Astrocyte (in vitro differentiated cells and primary cell): Measurements from ENCODE around the gene SLC6A11. TPM values are rescaled to one million over a fixed set of nuclear protein-coding genes. Genes with fewer than 3 reads are reported as not detected.

ENCODE experiments used
- DNase-seq: peaks from one replicate; pipeline ENCODE4 v3.0.0-alpha.2; 2010; ENCODE audit warnings: low read depth
- FAIRE-seq: peaks from 2 replicates; lab custom pipeline; 2011; peaks lifted over from hg19 to GRCh38; lab: Jason Lieb, UNC
- H2AFZ ChIP-seq: 2 replicates; pipeline ENCODE4 v1.6.0; 2012; ENCODE audit warnings: low read depth, low read length, inconsistent platforms
- H3K27ac ChIP-seq: 2 replicates; pipeline ENCODE4 v1.5.1; 2011; ENCODE audit warnings: low read depth, low read length, inconsistent platforms
- H3K27me3 ChIP-seq: 2 replicates; pipeline ENCODE4 v1.6.0; 2011; ENCODE audit warnings: low read length, inconsistent platforms; ENCODE audit not compliant: insufficient read depth
- H3K36me3 ChIP-seq: 2 replicates; pipeline ENCODE4 v1.5.1; 2011; ENCODE audit warnings: low read length, inconsistent platforms; ENCODE audit not compliant: insufficient read depth
- H3K4me1 ChIP-seq: 2 replicates; pipeline ENCODE4 v1.5.1; 2011; ENCODE audit warnings: low read length, inconsistent platforms; ENCODE audit not compliant: insufficient read depth
- H3K4me2 ChIP-seq: 2 replicates; pipeline ENCODE4 v1.6.0; 2012; ENCODE audit warnings: low read length, inconsistent platforms
- H3K4me3 ChIP-seq: 2 replicates; pipeline ENCODE4 v1.5.1; 2011; ENCODE audit warnings: low read depth, mild to moderate bottlenecking, low read length, inconsistent platforms; ENCODE audit not compliant: insufficient read depth
- H3K79me2 ChIP-seq: 2 replicates; pipeline ENCODE4 v1.6.0; 2012; ENCODE audit warnings: mild to moderate bottlenecking, low read length, inconsistent platforms; ENCODE audit not compliant: insufficient read depth
- H3K9ac ChIP-seq: 2 replicates; pipeline ENCODE4 v1.6.0; 2012; ENCODE audit warnings: mild to moderate bottlenecking, low read length, inconsistent platforms
- H3K9me3 ChIP-seq: 2 replicates; pipeline ENCODE4 v1.5.1; 2012; ENCODE audit warnings: low read depth, mild to moderate bottlenecking, low read length, inconsistent platforms; ENCODE audit not compliant: insufficient read depth
- H4K20me1 ChIP-seq: 2 replicates; pipeline ENCODE4 v1.6.0; 2012; ENCODE audit warnings: low read length, inconsistent platforms; ENCODE audit not compliant: insufficient read depth
- H3K27ac Mint-ChIP-seq: one replicate; pipeline ENCODE4 v1.8.0; 2021; ENCODE audit warnings: mild to moderate bottlenecking, mixed read lengths; ENCODE audit not compliant: unreplicated experiment
- H3K27me3 Mint-ChIP-seq: one replicate; pipeline ENCODE4 v1.8.0; 2021; ENCODE audit warnings: low read depth, mixed read lengths; ENCODE audit not compliant: unreplicated experiment
- H3K36me3 Mint-ChIP-seq: one replicate; pipeline ENCODE4 v1.8.0; 2021; ENCODE audit warnings: low read depth, mixed read lengths; ENCODE audit not compliant: unreplicated experiment
- H3K4me1 Mint-ChIP-seq: one replicate; pipeline ENCODE4 v1.8.0; 2021; ENCODE audit warnings: low read depth, mixed read lengths; ENCODE audit not compliant: unreplicated experiment
- H3K4me3 Mint-ChIP-seq: one replicate; pipeline ENCODE4 v1.8.0; 2021; ENCODE audit warnings: mild to moderate bottlenecking, moderate library complexity, mixed read lengths; ENCODE audit not compliant: unreplicated experiment
- H3K9me3 Mint-ChIP-seq: one replicate; pipeline ENCODE4 v1.8.0; 2021; ENCODE audit warnings: mild to moderate bottlenecking, mixed read lengths; ENCODE audit not compliant: unreplicated experiment
- EZH2 ChIP-seq: IDR thresholded peaks from 2 replicates; pipeline ENCODE4 v1.6.1; 2012; ENCODE audit warnings: mild to moderate bottlenecking, low read length, inconsistent platforms; ENCODE audit not compliant: insufficient read depth
- total RNA-seq: library from RNA; stranded (reverse); gene quantifications from 2 replicates; pipeline ENCODE4 v1.2.1, GENCODE V29; 2021
- TF ChIP-seq, protein P1 (sequence below): IDR thresholded peaks from 2 replicates; pipeline ENCODE4 v1.5.1; 2011; ENCODE audit warnings: low read depth, mild to moderate bottlenecking, inconsistent platforms, low read length, moderate library complexity; ENCODE audit not compliant: insufficient read depth

SLC6A11 gene
- total RNA-seq, 1 donor from 2014 or later = 0.34 TPM

GRCh38 chr3:10957976-10958749 lies 142.1 kb downstream of the SLC6A11 start:
- Mint-ChIP-seq H3K27me3 (peaks cover 77% of the 10 kb centered on the region), H3K4me1 (no peaks in the 10 kb centered on the region), H3K36me3 (no peaks in the 10 kb centered on the region), H3K9me3 (no peaks in the 10 kb centered on the region), H3K27ac (no peak overlapping the region), H3K4me3 (no peak overlapping the region)
- Histone ChIP-seq H3K27ac (no peak overlapping the region), H3K27me3 (peaks cover 18% of the 10 kb centered on the region), H4K20me1 (no peaks in the 10 kb centered on the region), H3K9ac (no peak overlapping the region), H3K36me3 (no peaks in the 10 kb centered on the region), H2AFZ (no peak overlapping the region), H3K4me3 (no peak overlapping the region), H3K79me2 (no peaks in the 10 kb centered on the region), H3K4me1 (no peaks in the 10 kb centered on the region), H3K4me2 (no peak overlapping the region), H3K9me3 (no peaks in the 10 kb centered on the region)
- DNase-seq = no peak
- FAIRE-seq = no peak
- TF ChIP-seq, protein P1, sequence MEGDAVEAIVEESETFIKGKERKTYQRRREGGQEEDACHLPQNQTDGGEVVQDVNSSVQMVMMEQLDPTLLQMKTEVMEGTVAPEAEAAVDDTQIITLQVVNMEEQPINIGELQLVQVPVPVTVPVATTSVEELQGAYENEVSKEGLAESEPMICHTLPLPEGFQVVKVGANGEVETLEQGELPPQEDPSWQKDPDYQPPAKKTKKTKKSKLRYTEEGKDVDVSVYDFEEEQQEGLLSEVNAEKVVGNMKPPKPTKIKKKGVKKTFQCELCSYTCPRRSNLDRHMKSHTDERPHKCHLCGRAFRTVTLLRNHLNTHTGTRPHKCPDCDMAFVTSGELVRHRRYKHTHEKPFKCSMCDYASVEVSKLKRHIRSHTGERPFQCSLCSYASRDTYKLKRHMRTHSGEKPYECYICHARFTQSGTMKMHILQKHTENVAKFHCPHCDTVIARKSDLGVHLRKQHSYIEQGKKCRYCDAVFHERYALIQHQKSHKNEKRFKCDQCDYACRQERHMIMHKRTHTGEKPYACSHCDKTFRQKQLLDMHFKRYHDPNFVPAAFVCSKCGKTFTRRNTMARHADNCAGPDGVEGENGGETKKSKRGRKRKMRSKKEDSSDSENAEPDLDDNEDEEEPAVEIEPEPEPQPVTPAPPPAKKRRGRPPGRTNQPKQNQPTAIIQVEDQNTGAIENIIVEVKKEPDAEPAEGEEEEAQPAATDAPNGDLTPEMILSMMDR = no peak
- TF ChIP-seq EZH2 = no peak

DNA sequence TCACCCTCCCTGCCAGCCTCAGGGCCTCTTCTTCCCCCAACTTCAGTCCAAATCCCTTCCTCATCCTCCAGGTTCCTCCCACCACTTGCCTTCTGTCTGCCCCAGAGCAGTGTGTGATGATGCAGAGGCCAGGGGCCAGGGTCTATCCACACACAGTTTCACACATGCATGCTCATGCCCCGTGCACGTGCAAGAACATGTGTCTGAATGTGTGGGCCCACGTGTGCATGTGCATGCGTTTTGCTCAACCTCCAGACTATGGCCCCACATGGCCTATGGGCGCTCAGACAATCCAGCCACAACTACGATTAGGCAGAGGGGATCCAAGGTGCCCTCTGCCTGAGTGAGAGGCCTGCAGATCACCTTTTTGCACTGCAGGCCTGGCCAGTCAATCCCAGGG lies 144.2 kb downstream of the SLC6A11 start:
- H3K27ac Mint-ChIP-seq = no peak overlapping the region
- no peak for DNase-seq
- no peaks in the 10 kb centered on the region for H3K79me2 ChIP-seq
- no peak overlapping the region for H3K4me2 ChIP-seq
- H3K4me1 ChIP-seq = no peaks in the 10 kb centered on the region
- no peaks in the 10 kb centered on the region for H4K20me1 ChIP-seq
- H3K27ac ChIP-seq = no peak overlapping the region
- no peaks in the 10 kb centered on the region for H3K4me1 Mint-ChIP-seq
- no peak overlapping the region for H3K4me3 Mint-ChIP-seq
- H3K27me3 Mint-ChIP-seq = peaks cover 75% of the 10 kb centered on the region
- H3K36me3 Mint-ChIP-seq = peaks cover 1% of the 10 kb centered on the region
- FAIRE-seq = no peak
- H3K4me3 ChIP-seq = no peak overlapping the region
- H3K36me3 ChIP-seq = no peaks in the 10 kb centered on the region
- H3K9ac ChIP-seq = no peak overlapping the region
- H3K27me3 ChIP-seq = peaks cover 18% of the 10 kb centered on the region
- TF ChIP-seq EZH2 = no peak
- TF ChIP-seq, protein P1 = no peak
- peaks cover 4% of the 10 kb centered on the region for H3K9me3 Mint-ChIP-seq
- H3K9me3 ChIP-seq = no peaks in the 10 kb centered on the region
- no peak overlapping the region for H2AFZ ChIP-seq

DNA sequence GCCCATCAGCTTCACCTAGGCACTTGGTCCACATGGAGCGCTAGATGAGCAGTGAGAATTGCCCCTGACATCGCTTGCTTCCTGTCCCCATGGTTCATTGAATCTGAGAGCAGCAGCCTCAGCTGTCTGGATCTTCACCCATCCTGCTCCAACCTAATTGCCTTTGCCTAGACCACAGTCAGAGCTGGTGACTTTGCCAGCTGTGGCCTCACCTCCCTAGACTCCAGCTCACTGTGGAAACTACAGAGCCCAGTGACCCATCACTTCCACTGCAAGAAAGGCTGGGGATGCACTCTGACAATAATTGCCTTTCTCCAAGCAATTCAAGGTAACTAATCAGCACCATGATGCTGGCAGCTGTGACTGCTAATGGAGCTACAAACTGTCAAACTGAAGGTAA lies 145.9 kb downstream of the SLC6A11 start:
- Histone ChIP-seq H3K4me2 (no peak overlapping the region), H3K27ac (no peak overlapping the region), H3K27me3 (peaks cover 21% of the 10 kb centered on the region), H3K9me3 (no peaks in the 10 kb centered on the region), H3K4me3 (no peak overlapping the region), H4K20me1 (no peaks in the 10 kb centered on the region), H2AFZ (no peak overlapping the region), H3K9ac (no peak overlapping the region), H3K36me3 (no peaks in the 10 kb centered on the region), H3K79me2 (no peaks in the 10 kb centered on the region), H3K4me1 (no peaks in the 10 kb centered on the region)
- Mint-ChIP-seq H3K27ac (no peak overlapping the region), H3K9me3 (peaks cover 4% of the 10 kb centered on the region), H3K4me1 (no peaks in the 10 kb centered on the region), H3K27me3 (peaks cover 75% of the 10 kb centered on the region), H3K4me3 (no peak overlapping the region), H3K36me3 (peaks cover 1% of the 10 kb centered on the region)
- FAIRE-seq = no peak
- TF ChIP-seq, protein P1 = no peak
- TF ChIP-seq EZH2 = no peak
- DNase-seq = no peak
